GM12892 (cell line): ENCODE measurements around the gene TF. TPM values are rescaled to one million over a fixed set of nuclear protein-coding genes. Genes with fewer than 3 reads are reported as not detected.

Experiments
- DNase-seq: peaks from one replicate; pipeline ENCODE4 v3.0.0; 2011; ENCODE audit not compliant: insufficient read length
- FAIRE-seq: peaks from 2 replicates; lab custom pipeline; 2011; peaks lifted over from hg19 to GRCh38; lab: Jason Lieb, UNC
- POLR2A ChIP-seq: IDR thresholded peaks from 2 replicates; pipeline ENCODE4 v1.6.1; 2011; ENCODE audit warnings: low read depth, low read length, control low read depth
- POLR2AphosphoS5 ChIP-seq: IDR thresholded peaks from 2 replicates; pipeline ENCODE4 v1.6.1; 2011; ENCODE audit warnings: low read depth, low read length, control low read depth
- TAF1 ChIP-seq: IDR thresholded peaks from 2 replicates; pipeline ENCODE4 v1.6.1; 2011; ENCODE audit warnings: low read depth, mild to moderate bottlenecking, control low read depth, low read length, borderline replicate concordance
- polyA plus RNA-seq: library from polyadenylated mRNA; unstranded; fragments of >200 nt; gene quantifications from one replicate; pipeline ENCODE4 v1.2.1, GENCODE V29; 2012; ENCODE audit warnings: missing spikeins, inconsistent platforms; ENCODE audit not compliant: missing spikeins

Gene TF
- polyA plus RNA-seq, result 0.04 TPM

DNA sequence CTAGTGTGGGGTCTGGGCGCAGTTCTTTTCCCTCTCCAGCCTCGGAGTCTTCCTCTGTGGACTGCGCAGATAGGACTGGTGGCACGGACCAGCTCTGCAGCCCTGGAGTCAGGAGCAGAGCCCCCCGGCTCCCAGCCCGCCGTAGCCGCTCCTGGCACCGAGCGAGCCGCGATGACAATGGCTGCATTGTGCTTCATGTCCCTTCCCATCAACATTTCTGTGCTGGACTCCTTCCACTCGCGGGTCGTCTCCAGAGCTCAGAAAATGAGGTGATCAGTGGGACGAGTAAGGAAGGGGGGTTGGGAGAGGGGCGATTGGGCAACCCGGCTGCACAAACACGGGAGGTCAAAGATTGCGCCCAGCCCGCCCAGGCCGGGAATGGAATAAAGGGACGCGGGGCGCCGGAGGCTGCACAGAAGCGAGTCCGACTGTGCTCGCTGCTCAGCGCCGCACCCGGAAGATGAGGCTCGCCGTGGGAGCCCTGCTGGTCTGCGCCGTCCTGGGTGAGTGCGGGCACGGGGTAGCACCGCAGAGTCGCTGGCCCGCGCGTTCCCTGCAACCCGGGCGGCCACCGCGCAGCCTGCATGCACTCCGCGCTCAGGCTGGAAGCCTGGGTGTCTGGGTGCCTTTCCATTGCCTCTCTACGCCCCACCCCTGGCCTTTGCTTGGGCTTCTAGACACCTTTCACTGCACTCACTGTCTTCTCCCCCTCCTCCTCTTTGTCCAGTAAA is at the start of gene TF:
Gene TF, plus strand, starts transcription at position 413 of the 731 bp plus-strand sequence. Its CDS starts 48 bp downstream, at position 461.
- DNase-seq (no peak), FAIRE-seq (no peak)
- TF ChIP-seq TAF1, result no peak
- TF ChIP-seq POLR2AphosphoS5, result no peak
- no peak for TF ChIP-seq POLR2A

DNA sequence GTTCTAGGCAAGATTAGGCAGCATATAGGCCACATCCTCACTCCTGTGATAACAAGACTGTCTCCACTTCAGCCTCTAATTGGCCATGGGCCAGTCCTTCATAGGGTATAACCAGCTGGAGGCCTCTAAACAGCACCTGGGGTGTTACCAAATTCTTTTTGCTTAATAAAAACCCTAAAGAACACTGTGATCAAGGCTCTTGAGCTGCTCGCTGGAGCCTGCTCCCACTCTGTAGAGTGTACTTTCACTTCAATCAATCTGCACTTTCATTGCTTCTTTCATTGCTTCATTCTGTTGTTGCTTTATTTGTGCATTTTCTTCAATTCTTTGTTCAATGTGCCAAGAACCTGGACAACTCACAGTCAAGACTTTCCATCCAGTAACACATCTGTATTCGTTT is 48.2 kb upstream of the TF start:
- FAIRE-seq, result no peak
- TF ChIP-seq POLR2A (no peak), TAF1 (no peak), POLR2AphosphoS5 (no peak)
- DNase-seq, result no peak

DNA sequence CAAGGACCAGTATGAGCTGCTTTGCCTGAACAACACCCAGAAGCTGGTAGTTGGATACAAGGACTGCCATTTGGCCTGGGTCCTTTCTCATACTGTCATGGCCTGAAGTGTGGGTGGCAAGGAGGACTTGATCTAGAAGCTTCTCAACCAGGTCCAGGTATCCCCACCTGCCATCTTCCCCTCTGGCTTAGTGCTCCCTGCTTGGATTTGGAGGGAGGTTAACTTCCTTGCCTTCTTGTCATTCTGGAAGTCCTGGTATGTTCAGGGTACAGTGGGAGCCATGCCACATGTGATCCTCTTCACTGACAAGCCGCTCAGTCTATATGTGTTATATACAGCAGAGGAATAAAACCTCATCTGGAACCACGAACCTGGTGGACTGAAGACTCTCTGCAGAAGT is 46.7 kb upstream of the TF start:
- TF ChIP-seq POLR2AphosphoS5, result no peak
- TF ChIP-seq TAF1, result no peak
- no peak for TF ChIP-seq POLR2A
- FAIRE-seq, result no peak
- DNase-seq, result no peak

DNA sequence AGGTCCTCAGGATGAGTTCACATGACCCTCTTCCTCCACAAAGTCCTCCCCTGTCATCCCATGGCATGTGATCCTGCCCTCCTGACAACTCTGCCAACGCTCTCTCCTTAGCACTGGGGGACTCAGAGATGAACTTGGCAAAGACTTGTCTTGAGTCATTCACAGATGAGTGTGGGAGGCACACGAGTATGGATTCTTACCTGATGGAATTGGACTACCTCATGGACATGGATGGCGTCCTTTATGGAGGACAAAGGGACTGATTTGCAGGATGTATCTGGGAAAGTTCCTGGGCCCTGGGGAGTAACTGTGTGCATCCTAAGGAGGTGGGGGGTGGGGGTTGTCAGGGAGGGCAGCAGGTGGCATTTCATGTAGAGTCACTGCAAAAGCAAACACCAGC is 46.3 kb upstream of the TF start:
- no peak for FAIRE-seq
- no peak for DNase-seq
- TF ChIP-seq TAF1 (no peak), POLR2AphosphoS5 (no peak), POLR2A (no peak)

DNA sequence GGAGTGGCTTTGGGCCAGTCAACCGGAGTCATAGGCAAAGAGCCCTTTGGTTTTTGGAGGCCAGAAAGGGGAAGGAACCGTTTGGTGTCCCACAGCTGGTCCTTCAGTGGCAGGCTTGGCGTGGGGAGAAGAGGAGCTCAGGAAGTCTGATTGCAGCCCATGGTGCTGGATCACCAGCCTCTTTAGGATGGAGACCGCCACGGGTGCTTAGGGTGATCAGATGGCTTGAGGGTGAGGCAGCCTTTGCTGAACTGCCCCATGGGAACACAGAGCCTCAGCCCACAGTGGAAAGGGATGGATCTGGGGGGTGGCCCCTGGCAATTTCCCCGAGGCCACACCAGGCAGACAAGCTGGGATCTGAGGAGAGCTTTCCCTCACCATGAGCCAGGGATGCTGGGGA is 45.8 kb upstream of the TF start:
- FAIRE-seq, result no peak
- TF ChIP-seq TAF1 (no peak), POLR2AphosphoS5 (no peak), POLR2A (no peak)

DNA sequence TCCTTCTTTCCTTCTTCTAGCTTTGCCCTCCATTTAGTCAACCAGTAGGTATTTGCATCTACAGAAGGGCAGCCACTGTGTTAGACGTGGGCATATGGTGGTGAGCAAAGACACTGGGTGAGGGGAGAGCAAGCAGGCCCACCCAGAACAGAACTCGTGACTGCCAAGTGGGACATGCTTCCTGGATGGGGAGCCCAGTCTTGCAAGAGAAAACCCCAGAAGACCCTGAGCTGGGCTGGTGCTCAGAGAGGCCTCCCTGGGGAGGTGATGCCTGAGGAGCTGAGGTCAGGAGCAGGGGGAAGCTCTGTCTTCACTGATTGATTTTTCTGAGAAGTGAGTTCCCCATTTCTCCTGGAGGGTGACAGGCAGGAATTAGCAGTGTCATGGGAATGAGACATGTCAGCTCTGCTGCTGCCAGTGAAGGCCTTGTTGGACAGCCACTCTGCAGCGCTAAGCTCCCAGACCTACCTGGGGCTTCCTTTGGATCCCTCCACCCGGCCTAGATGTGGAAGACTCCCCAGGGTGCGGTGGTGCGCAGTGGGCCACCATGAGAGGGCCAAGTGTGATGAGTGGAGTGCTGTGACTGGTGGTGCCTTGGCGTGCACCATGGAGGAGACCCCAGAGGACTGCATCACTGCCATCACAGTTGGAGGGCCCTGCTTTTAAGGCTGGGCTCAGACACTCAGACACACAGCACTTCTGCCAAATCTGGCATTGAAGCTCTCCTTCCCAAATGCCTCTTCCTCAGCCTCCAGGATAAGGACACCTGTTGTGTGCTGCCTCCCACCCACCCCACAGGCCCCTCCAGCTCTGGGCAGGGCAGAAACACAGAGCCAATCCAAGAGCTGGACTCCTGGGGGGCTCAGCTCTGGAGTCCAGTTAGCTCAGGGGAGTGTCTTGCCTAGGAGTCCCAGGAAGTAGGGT is 44.5 kb upstream of the TF start:
- FAIRE-seq (no peak), DNase-seq (no peak)
- TF ChIP-seq POLR2A (no peak), TAF1 (no peak), POLR2AphosphoS5 (no peak)

More for the DNA sequence above, 45.8 kb upstream of the TF start:
- no peak for DNase-seq

DNA sequence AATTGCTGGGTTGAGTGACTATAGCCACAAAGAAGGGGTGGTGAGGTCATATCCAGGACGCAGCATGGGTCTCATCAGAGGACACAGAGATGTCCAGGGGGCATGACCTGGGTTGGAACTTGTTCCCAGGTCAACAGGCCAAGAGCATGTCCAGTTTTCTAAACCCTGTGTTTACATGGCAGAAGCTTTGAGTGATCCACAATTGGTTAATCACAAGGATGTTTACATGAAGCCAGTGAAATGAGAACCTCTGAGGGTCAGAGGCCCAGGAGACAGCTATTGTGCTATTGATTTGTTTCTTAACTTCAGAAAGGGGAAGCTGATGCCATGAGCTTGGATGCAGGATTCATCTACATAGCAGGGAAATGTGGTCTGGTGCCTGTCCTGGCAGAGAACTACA is 42.3 kb upstream of the TF start:
- no peak for TF ChIP-seq POLR2AphosphoS5
- TF ChIP-seq TAF1, result no peak
- no peak for TF ChIP-seq POLR2A
- no peak for DNase-seq
- FAIRE-seq, result no peak

DNA sequence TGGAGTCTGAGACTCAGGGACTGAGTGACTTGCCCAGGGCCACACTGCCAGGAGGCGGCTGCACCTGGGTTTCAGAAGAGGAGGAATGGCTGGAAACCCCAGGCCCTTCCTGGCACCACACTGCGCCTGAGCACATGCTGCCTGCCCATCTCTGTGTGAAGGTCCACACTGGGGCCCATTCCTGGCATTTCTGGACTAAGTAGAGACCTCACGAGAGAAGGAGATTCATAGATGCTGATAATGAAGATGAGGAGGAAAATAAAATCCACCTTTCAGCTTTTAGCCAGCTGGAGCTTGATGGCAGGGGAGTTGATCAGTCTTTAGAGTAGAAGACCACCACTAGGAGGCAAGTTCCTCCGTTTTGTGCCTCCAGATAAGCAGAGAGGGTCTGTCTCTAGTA is 40.2 kb upstream of the TF start:
- TF ChIP-seq POLR2A, result no peak
- TF ChIP-seq POLR2AphosphoS5, result no peak
- TF ChIP-seq TAF1, result no peak
- no peak for FAIRE-seq
- no peak for DNase-seq

DNA sequence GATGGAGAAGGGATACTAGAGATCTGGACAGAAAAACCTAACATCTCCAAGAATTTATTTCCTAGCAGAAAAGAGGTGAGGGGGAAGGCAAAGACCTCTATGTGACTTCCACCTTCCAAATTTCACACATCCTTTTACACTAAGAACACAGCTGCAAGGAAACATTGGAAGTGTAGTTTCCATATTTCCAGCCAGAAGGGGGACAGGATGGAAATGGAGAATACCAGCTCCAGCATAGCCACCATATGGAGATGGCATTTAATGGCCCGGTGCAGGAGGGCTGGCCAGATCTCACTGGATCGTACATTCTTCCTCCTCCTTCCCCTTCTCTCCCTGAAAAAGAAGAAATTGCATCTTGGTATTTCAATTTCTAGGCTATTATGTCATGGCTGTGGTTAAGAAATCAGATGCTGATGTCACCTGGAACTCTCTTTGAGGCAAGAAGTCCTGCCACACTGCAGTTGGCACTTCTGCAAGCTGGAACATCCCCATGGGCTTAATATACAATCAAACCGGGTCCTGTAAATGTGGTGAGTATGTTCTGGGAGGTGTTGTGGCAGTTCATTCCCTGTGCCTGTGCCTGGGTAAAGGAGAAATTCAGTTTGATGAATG is 36.9 kb upstream of the TF start:
- FAIRE-seq (no peak), DNase-seq (no peak)
- TF ChIP-seq POLR2AphosphoS5 (no peak), POLR2A (no peak), TAF1 (no peak)

DNA sequence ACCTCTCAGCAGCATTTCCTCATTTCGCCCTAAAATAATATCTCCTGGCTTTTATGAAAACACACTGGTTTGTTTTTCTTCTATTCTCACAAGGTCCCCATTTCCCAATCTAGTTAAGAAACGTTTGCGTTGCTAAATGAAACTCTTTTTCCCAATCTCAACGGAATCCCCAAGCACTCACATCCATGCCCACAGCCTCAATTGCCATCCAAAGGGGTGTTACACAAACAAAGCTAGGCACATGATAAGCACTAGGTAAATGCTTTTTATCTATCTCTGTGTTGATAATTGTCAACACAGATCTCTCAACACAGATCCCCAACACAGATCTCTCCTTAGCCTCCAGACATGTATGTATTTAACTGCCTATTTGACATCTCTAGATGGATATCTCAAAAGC is 35.2 kb upstream of the TF start:
- FAIRE-seq (no peak), DNase-seq (no peak)
- TF ChIP-seq TAF1 (no peak), POLR2AphosphoS5 (no peak), POLR2A (no peak)

DNA sequence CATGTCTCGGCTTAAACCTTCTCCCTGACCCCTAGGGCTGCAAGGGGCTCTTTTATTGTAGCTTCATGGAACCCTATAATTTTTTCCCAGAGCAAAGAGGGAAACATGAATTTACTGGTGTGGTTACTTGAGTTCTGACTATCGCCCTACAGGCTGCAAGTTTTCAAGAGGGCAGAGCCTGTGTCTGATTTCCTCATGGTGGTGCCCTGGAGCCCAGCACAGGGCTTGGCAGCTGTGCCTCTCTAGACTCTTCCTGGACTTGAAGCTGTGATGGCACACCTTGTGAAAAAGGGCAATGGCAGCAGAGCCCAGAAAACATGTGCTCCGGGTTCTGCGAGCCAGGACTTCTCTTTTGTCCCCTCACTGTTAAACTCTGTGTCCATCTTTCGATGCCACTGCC is 34.2 kb upstream of the TF start:
- DNase-seq (no peak), FAIRE-seq (no peak)
- TF ChIP-seq TAF1 (no peak), POLR2AphosphoS5 (no peak), POLR2A (no peak)
